Kidney tubule cell (primary cell): Measurements from ENCODE around the gene USP7.
"Not testable (repeated sequence)": the region's sequence is repeated elsewhere in the genome, so short reads cannot be mapped to it uniquely, and the experiment has no call there.

Experiments used
- DNase-seq: peaks from one replicate; pipeline ENCODE4 v3.0.0-alpha.2; 2018; ENCODE audit warnings: low spot score

USP7 gene

GRCh38 chr16:8843296-8843695 is 120.4 kb downstream of the USP7 start:
- not testable (repeated sequence) for DNase-seq
